ENCODE measurements around the gene GATA5. TPM values are rescaled to one million over a fixed set of nuclear protein-coding genes. Genes with fewer than 3 reads are reported as not detected.

Gene GATA5
- polyA plus RNA-seq, 1 of the 3 experiments (the other 2 are of a cell fraction), result not detected

DNA sequence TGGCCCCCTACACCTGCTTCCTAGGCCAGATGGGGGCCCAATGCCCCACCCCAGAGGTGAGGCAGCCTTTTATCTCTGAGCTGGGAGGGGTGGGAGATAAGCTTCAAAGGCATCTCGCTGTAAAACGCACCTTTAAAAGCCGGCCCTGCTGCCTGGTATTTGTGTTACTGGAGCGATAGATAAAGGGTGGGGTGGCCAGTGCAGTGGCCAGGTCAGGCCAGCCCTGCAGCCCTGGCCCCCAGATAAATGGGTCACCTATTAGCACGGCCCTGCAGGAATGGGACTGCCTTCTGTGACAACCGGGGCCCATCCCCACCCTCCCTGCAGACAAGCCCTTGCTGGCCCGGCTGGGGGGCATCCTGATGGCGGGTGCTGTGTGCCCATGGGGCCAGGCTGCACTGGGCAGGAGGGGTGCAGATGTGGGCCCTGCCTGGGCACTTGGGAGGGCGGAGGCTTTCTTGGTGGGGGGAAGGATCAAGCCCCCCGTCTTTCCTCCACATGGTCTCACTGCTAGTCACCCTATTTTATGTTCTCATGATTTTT, 45.4 kb downstream of the GATA5 start:
- ChIA-PET CTCF (interaction anchor here (2.2 kb wide), 1 partner anchor 20 kb away, joined by 9 read pairs; no protein-coding TSS in a partner anchor), POLR2A (no interaction called here)
- no peaks in the 10 kb centered on the region; a peak in 1 of 4 replicates for H3K4me1 ChIP-seq (ENCODE audit: control insufficient read depth in 1 of 2, insufficient read depth in 2 of 2, low read depth in 1 of 2, low read length in 1 of 2)
- H3K9me3 ChIP-seq, result no peaks in the 10 kb centered on the region
- H3K79me2 ChIP-seq (ENCODE audit: insufficient read depth), result no peaks in the 10 kb centered on the region
- no peak for DNase-seq
- no peak overlapping the region for H3K4me2 ChIP-seq
- no peak overlapping the region for H3K9ac ChIP-seq
- no peak for TF ChIP-seq FOSL2 (IDR thresholded peaks at IDR 0.05; ENCODE audit: borderline replicate concordance, low read depth)
- TF ChIP-seq TCF12 (IDR thresholded peaks at IDR 0.05), result no peak
- no peaks in the 10 kb centered on the region for H3F3A ChIP-seq (replicated peaks; ENCODE audit: insufficient read depth)
- no peak overlapping the region for H2AFZ ChIP-seq (ENCODE audit: low read depth)
- 54% methylated on average over 10 of the region's 10 CpGs for WGBS (ENCODE audit: low lambda C conversion rate)
- H3K27ac ChIP-seq (ENCODE audit: low read depth in 2 of 2, low read length in 1 of 2), result no peak overlapping the region
- no peaks in the 10 kb centered on the region for H4K20me1 ChIP-seq (ENCODE audit: insufficient read depth)
- no peak overlapping the region for H3K4me3 ChIP-seq (ENCODE audit: low read depth in 2 of 2, low read length in 1 of 2)
- H3K9me2 ChIP-seq, result no peaks in the 10 kb centered on the region
- peaks cover 17% of the 10 kb centered on the region for H3K27me3 ChIP-seq (ENCODE audit: insufficient read depth)
- H3K36me3 ChIP-seq (replicated peaks in 1 of 2; ENCODE audit: control insufficient read depth in 1 of 2, insufficient read depth in 2 of 2, low read length in 1 of 2), result no peaks in the 10 kb centered on the region

DNA sequence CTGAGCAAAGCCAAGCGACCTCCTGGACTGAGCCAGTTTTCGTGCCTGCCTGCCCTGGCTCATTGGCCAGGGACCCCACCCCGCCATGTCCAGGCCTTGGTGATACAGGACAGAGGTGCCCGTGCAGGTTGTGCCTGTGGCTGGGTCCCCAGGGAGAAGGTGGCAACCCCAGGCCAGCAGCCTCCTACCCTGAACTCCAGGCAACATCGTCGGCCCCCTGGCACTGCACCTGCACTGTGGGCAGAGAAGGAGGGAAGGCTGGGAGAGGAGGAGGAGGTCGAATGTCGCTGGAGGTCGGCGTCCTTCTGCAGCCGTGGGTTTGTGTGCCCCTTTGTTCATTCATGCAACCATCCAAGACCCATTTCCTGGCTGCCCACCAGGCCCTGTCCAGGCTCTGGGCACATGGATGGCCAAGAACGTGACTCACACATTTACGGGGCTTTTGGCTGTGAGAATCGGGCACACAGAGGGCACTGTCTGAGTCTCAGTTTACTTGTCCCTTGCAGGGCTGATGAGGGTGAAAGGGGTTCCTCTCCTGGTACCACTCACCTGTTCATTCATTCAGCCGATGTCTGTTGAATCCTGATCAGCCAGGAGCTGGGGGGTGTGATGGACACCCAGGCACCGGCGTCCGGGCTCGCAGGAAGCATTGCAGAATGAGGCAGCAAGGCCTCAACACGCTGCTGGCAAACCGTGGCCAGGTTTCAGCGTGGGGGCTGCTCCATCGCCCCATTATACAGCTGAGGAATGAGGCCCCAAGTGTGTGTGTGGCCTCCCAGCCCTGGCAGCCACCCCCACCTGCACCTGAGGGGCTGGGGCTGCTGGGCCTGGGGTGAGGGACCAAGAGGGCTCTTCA, 46.1 kb downstream of the GATA5 start:
- no peak overlapping the region for H3K4me3 ChIP-seq (ENCODE audit: low read depth in 2 of 2, low read length in 1 of 2)
- CTCF ChIA-PET, result interaction anchor here (1.1 to 2.2 kb wide), 2 partner anchors 14 to 20 kb away, joined by 3 to 9 read pairs; no protein-coding TSS in a partner anchor
- POLR2A ChIA-PET, result no interaction called here
- no peaks in the 10 kb centered on the region for H3K9me3 ChIP-seq
- H3K79me2 ChIP-seq (ENCODE audit: insufficient read depth), result no peaks in the 10 kb centered on the region
- no peaks in the 10 kb centered on the region for H3K9me2 ChIP-seq
- H3K4me2 ChIP-seq, result no peak overlapping the region
- 60% methylated on average over 10 of the region's 23 CpGs for WGBS (ENCODE audit: low lambda C conversion rate)
- peaks cover 17% of the 10 kb centered on the region for H3K27me3 ChIP-seq (ENCODE audit: insufficient read depth)
- TF ChIP-seq, protein P1, sequence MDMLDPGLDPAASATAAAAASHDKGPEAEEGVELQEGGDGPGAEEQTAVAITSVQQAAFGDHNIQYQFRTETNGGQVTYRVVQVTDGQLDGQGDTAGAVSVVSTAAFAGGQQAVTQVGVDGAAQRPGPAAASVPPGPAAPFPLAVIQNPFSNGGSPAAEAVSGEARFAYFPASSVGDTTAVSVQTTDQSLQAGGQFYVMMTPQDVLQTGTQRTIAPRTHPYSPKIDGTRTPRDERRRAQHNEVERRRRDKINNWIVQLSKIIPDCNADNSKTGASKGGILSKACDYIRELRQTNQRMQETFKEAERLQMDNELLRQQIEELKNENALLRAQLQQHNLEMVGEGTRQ (IDR thresholded peaks at IDR 0.05; ENCODE audit: borderline replicate concordance, low read depth, low read length), result no peak
- no peak for TF ChIP-seq TCF12 (IDR thresholded peaks at IDR 0.05)
- TF ChIP-seq EP300 (IDR thresholded peaks at IDR 0.05; ENCODE audit: borderline replicate concordance in 1 of 2, low read depth in 1 of 2, low read length in 1 of 2), result no peak
- no peak for TF ChIP-seq MXI1 (IDR thresholded peaks at IDR 0.05; ENCODE audit: low read depth, low read length)
- TF ChIP-seq NFIC (IDR thresholded peaks at IDR 0.05; ENCODE audit: borderline replicate concordance), result no peak
- no peak for TF ChIP-seq FOSL2 (IDR thresholded peaks at IDR 0.05; ENCODE audit: borderline replicate concordance, low read depth)
- TF ChIP-seq, protein P2, sequence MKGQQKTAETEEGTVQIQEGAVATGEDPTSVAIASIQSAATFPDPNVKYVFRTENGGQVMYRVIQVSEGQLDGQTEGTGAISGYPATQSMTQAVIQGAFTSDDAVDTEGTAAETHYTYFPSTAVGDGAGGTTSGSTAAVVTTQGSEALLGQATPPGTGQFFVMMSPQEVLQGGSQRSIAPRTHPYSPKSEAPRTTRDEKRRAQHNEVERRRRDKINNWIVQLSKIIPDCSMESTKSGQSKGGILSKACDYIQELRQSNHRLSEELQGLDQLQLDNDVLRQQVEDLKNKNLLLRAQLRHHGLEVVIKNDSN (IDR thresholded peaks at IDR 0.05; ENCODE audit: borderline replicate concordance, low read depth), result no peak
- no peak for TF ChIP-seq GATA2 (CRISPR knock-in tag; IDR thresholded peaks at IDR 0.05)
- TF ChIP-seq RCOR1 (IDR thresholded peaks at IDR 0.05; ENCODE audit: low read length), result no peak
- no peaks in the 10 kb centered on the region for H4K20me1 ChIP-seq (ENCODE audit: insufficient read depth)
- no peaks in the 10 kb centered on the region for H3F3A ChIP-seq (replicated peaks; ENCODE audit: insufficient read depth)
- DNase-seq, result no peak
- no peaks in the 10 kb centered on the region; a peak in 1 of 4 replicates for H3K4me1 ChIP-seq (ENCODE audit: control insufficient read depth in 1 of 2, insufficient read depth in 2 of 2, low read depth in 1 of 2, low read length in 1 of 2)
- H3K9ac ChIP-seq, result no peak overlapping the region
- H3K27ac ChIP-seq (ENCODE audit: low read depth in 2 of 2, low read length in 1 of 2), result no peak overlapping the region
- H3K36me3 ChIP-seq (replicated peaks in 1 of 2; ENCODE audit: control insufficient read depth in 1 of 2, insufficient read depth in 2 of 2, low read length in 1 of 2), result no peaks in the 10 kb centered on the region
- no peak overlapping the region for H2AFZ ChIP-seq (ENCODE audit: low read depth)
